GM21423 (cell line): ENCODE data around the gene NIN.

ENCODE experiments used
- ATAC-seq: cut with Tn5 transposase; IDR thresholded peaks from one replicate; pipeline ENCODE4 v1.9.1; 2021; ENCODE audit warnings: mild to moderate bottlenecking, moderate library complexity; ENCODE audit not compliant: unreplicated experiment

NIN gene

GRCh38 chr14:50830932-50831725 lies at the start of gene NIN:
Gene NIN, minus strand, starts transcription at chr14:50831162. Its CDS starts 9,106 bp downstream, at chr14:50822056.
- peak; percentile 77 for ATAC-seq

GRCh38 chr14:50875359-50876070 lies 44.6 kb upstream of the NIN start:
- ATAC-seq, result peak; percentile 96

- ATAC-seq, result no peak
Observed at GRCh38 chr14:50874757-50875156, 43.8 kb upstream of the NIN start.

- no peak for ATAC-seq
Observed at GRCh38 chr14:50871914-50872732, 41.2 kb upstream of the NIN start, which contains the start of gene ABHD12B. Gene ABHD12B, plus strand, starts transcription at chr14:50872053. Its CDS starts 122 bp downstream, at chr14:50872175.

- ATAC-seq, result no peak
Observed at GRCh38 chr14:50871228-50871627, 40.3 kb upstream of the NIN start.

- ATAC-seq, result no peak
Observed at GRCh38 chr14:50865391-50866076, 34.6 kb upstream of the NIN start.

GRCh38 chr14:50864946-50865345 lies 34.0 kb upstream of the NIN start:
- ATAC-seq, result no peak

GRCh38 chr14:50864237-50864636 lies 33.3 kb upstream of the NIN start:
- no peak for ATAC-seq

- ATAC-seq, result no peak
Observed at GRCh38 chr14:50862036-50862570, 31.1 kb upstream of the NIN start.

- no peak for ATAC-seq
Observed at GRCh38 chr14:50860478-50861086, 29.6 kb upstream of the NIN start.

- no peak for ATAC-seq
Observed at GRCh38 chr14:50859296-50859624, 28.3 kb upstream of the NIN start.

- no peak for ATAC-seq
Observed at GRCh38 chr14:50856660-50857059, 25.7 kb upstream of the NIN start.

- ATAC-seq, result no peak
Observed at GRCh38 chr14:50855558-50855957, 24.6 kb upstream of the NIN start.

- ATAC-seq, result no peak
Observed at GRCh38 chr14:50854521-50854920, 23.6 kb upstream of the NIN start.

GRCh38 chr14:50853891-50854290 lies 22.9 kb upstream of the NIN start:
- no peak for ATAC-seq

- no peak for ATAC-seq
Observed at GRCh38 chr14:50846226-50846880, 15.4 kb upstream of the NIN start.

GRCh38 chr14:50845166-50845565 lies 14.2 kb upstream of the NIN start:
- no peak for ATAC-seq

GRCh38 chr14:50844391-50844790 lies 13.4 kb upstream of the NIN start:
- ATAC-seq, result no peak

GRCh38 chr14:50839691-50840090 lies 8.7 kb upstream of the NIN start:
- no peak for ATAC-seq

GRCh38 chr14:50839048-50839447 lies 8.1 kb upstream of the NIN start:
- ATAC-seq, result no peak
